GM21526 (cell line): ENCODE results near the gene ACAD11.
"Not testable (repeated sequence)": the region's sequence is repeated elsewhere in the genome, so short reads cannot be mapped to it uniquely, and the experiment has no call there.

ENCODE experiments used
- ATAC-seq: cut with Tn5 transposase; IDR thresholded peaks from one replicate; pipeline ENCODE4 v1.9.1; 2021; ENCODE audit warnings: moderate library complexity; ENCODE audit not compliant: unreplicated experiment, low FRiP score

The ACAD11 gene

DNA sequence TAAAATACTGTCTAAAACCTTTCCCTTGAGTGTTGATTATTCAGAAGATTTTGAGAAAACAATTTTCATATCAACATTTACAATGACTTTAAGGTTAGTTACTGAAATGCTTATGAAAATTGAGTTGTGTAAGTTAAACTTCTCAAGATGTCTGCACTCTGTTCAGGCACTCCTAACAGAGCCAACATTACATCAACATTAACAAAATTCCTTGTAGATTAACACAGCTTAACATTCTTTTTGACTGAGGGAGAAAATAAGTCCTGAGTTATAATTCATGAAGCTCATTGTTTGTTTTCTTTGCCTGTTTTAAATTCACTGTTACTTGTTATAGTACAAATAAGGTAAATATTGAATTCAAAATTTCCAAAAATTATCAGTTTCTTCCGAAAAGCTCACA, 53.5 kb downstream of the ACAD11 start:
- no peak for ATAC-seq

GRCh38 chr3:132605374-132605792, 54.2 kb downstream of the ACAD11 start:
- ATAC-seq = no peak

GRCh38 chr3:132600614-132601013, 59.0 kb downstream of the ACAD11 start:
- ATAC-seq = not testable (repeated sequence)

DNA sequence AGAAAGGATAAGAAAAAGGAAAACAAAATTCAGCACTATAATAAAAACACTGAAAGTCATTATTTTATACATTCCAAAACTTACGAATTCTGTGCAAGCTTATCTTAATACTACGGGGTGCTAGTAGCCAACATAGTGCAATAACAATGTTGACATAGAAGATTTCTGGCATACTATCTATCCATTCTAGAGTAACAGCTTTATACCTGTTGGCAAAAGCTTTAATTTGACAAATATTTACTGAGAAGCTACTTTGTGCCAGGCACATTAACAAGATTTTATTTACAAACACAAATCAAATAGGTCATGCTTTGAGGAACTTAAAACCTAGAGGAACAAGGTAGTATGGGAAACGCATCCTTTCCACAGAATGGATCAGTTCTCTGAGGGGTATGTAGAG, 61.4 kb downstream of the ACAD11 start:
- ATAC-seq = no peak

GRCh38 chr3:132597660-132598059, 61.9 kb downstream of the ACAD11 start:
- ATAC-seq = no peak

DNA sequence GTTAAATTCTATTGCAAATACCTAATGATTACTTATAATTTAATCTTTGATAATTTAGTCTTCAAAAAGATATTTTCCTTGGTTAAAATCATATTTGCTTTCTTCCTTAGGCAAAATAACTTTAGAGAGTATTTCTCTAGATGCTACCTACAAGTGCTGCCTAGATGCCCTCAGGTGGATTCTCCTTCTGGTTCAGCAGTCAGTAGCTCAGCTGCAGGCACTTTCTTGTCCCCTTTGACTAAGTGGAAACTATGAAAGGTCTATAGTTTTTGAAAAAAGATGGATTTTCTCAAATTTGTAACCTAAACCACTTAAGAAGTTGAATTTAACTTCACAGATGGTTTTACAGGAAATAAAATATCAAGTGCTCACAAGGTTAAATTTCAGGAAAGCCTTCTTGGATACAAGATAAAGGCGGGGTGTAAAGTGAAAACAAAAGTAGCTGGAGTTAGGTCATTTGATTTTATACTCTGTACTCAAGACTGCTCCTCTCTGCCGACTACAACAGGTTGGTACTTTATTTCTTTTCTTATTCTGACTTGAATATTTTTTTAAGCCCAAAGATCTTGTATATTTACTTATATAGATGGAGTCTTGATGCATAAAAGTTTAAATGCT, 62.7 kb downstream of the ACAD11 start, which contains the start of gene ACKR4:
TSS of gene ACKR4 (plus strand) at position 455 of the 618 bp plus-strand sequence. CDS start 3,128 bp downstream, outside the sequence.
- no peak for ATAC-seq

DNA sequence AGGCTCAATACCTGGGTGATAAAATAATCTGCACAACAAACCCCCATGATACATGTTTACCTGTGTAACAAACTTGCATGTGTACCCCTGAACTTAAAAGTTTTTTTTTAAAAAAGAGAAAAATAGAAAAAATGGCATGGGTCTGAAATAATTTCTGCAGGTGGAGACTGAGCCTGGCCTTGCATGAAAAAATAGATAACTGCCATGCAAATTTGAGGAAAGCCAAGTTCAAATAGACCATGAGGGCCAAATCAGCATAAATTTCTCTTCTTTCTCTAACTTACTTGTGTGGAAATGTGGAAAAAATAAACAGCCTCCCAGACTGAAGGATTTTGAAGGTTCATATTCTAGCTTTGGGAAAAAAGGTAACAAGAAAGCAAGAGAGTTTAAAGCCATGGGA, 63.3 kb downstream of the ACAD11 start:
- ATAC-seq = no peak

DNA sequence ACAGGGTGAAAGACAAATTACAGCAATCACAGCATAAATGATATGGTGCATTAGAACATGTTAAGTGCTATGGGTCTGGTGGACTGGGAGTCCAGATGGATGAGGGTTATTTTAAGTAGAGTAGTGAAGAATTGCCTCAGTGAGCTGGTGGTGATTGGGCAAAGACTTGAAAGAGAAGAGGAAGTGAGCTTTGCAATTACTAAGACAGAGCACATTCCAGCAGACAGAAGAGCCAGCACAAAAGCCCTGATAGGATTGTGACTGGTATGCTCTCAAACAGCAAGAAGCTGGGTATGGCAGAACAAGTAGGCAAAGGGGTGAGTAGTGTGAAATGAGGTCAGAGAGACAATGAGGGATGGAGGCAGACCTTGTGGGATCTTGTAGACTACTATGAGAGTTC, 64.6 kb downstream of the ACAD11 start:
- no peak for ATAC-seq

DNA sequence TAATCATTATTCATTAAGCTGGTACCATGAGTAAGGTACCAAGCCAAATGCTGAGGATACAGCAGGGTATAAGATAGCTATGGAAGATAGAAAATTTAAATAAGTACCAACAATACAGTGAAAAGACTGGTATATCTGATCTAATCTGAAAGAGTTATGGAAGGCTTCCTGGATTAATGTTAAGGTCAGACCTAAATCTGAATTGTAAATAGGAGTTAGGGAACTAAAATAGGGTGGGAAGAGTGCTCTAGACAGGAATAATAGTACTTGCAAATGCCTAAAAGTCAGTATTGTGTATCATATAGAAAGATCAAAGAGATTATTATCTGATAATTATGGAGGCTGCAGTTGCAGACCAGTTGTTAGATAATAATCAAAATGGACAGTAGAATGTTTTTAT, 65.1 kb downstream of the ACAD11 start:
- no peak for ATAC-seq

- no peak for ATAC-seq
Measured at GRCh38 chr3:132593947-132594323, 65.7 kb downstream of the ACAD11 start.

DNA sequence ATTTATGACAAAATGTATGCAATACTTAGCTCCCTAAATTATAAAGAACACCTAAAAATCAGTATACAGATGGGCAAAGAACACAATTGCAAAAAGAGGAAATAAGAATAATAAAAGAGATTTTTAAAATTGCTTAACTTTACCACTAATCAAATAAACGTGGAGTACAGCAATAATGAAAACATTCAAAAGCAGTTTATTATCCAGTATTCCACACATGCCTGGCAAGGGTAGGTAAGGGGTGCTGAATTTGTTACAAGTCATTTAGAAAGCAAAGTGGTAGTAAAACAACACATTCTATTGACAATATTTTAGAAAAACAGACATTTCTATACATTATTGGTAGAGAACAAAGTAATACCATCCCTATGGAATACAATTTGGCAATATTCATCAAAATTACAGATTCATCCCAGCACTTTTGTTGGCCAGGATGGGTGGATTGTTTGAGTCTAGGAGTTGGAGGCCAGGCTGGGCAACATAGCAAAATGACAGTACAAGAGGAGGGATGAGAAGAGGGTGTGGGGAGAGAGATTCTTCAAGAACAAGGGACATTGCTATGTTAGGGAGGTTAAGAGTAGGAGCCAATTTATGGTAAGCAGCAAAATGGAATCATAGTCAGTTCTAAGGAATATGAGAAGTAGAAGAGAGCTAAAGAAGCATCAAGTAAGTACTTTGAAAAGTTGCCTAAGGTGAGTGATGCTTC, 66.2 kb downstream of the ACAD11 start:
- no peak for ATAC-seq

DNA sequence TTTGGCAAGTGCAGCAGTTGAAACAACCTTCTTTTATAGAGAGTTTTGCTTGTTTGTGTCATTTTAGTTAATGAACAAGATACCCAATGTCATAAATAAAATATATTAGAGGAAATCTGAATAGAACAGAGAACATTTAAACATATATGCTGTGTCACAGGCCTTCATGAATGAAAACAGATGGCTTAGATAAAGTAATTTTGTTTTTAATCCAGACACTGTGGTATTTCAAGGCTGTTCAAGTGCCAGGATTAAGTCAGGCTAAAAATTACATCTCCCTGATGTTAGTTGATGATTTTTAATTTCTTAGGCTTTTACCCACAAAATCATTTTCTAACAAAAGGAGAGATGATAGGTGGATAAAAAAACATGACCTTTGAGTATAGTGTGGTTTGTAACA, 67.4 kb downstream of the ACAD11 start:
- ATAC-seq = no peak

GRCh38 chr3:132587401-132587800, 72.2 kb downstream of the ACAD11 start:
- no peak for ATAC-seq

DNA sequence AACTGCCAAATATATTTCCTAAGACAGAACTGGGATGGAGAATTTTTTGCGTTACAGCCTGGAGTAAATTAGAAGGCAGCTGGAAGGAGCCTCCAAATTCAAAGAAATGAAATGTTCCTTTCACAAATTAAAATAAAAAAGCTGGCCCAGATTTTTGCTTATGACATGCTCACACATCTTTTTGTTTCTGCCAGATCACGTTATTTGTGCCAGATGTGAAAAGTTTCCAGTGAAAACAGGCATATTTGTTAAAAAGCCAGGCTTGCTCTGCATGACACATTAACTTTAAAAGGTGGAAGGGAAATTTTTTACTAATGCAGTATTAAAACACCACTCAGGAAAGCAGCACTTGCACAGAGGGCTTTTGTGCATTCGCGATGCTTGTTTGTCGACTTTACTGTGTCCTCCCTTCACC, 85.8 kb downstream of the ACAD11 start:
- ATAC-seq = no peak

DNA sequence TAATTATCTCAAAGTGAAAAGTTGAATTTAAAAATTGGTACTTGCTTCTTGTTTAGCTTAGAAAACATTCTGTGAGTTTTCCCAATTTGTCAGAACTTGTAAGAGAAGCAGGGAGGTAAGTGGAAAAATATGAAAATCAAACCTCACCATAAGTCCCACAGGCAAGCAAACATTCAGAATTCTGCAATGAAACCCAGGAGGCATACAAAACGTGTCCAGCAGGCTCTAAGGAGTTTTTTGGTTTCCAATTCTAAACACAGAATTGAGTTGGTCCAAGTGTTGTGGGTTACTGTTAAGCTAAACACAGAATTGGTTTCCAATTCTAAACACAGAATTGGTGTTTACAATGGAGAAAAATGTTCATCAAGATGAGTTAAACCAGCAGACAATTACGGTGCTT, 89.6 kb downstream of the ACAD11 start:
- ATAC-seq = no peak

DNA sequence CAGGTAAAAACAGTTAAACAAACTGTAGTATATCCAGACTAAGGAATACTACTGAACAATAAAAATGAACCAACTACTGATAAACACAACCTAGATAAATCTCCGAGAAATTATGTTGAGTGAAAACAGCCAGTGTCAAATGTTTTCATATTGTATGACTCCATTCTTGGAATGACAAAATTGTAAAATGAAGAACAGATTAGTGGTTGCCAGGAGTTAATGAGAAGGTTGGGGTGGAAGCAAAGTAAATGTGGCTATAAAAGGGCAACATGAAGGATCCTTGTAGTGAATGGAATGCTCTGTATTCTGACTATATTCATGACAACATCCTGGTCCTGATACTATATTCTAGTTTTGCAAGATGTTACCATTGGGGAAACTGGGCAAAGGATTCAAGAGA, 90.0 kb downstream of the ACAD11 start:
- ATAC-seq = no peak

DNA sequence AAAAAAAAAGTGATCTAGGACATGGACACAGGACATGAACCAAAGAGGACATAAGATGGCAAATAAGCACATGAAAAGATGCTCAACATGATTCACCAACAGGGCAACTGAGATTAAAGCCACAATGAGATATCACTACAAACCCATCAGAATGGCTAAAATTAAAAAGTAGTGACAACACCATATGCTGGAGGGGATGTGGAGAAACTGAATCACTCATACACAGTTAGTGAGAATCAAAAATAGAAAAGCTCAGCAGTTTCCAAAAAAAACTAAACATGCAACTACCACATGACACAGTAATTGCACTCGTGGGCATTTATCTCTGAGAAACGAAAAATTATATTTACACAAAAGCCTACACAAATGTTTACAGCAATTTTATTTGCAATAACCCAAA, 90.5 kb downstream of the ACAD11 start:
- ATAC-seq = no peak

DNA sequence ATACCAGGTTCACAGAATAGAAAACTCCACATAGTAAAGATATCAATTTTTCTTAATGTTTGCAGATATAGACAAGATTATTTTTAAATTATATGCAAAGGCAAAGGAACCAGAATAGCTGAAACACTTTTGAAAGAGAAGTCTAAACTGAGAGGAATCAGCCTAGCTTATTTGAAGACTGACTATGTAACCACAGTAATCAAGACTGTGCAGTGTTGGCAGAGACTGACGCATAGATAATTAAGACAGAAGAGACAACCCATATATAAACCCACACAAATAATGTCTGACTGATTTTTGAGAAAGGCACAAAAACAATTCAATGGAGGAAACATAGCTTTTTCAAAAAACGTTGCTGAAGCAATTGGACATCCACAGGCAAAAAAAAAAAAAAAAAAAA, 91.2 kb downstream of the ACAD11 start:
- no peak for ATAC-seq

- no peak for ATAC-seq
Measured at GRCh38 chr3:132564070-132564465, 95.5 kb downstream of the ACAD11 start.

DNA sequence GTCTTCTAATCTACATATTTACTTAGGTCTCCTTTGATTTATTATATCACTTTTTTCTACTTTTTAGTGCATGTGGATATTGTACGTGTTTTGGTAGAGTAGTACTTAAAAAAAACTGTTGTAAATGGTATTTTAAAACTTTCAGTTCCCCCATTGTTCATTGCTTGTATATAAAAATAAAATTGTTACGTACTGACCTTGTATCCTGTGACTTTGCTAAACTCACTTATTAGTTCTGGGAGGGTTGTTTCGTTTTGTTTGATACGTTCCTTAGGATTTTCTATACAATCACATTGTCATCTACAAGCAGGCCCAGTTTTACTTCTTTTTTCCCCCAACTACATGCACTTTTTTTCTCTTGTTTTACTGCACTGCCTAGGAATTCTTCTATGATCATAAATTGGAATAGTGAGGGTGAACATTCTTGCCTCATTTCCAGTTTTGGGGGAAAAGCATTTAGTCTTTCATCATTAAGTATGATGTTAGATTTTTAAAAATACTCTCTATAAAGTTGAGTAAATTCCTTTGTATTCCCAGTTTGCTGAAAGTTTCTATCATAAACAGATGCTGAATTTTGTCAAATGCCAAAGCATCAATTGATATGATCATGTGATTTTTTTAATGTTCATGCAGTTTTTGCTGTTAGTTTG, 96.1 kb downstream of the ACAD11 start:
- ATAC-seq = no peak

DNA sequence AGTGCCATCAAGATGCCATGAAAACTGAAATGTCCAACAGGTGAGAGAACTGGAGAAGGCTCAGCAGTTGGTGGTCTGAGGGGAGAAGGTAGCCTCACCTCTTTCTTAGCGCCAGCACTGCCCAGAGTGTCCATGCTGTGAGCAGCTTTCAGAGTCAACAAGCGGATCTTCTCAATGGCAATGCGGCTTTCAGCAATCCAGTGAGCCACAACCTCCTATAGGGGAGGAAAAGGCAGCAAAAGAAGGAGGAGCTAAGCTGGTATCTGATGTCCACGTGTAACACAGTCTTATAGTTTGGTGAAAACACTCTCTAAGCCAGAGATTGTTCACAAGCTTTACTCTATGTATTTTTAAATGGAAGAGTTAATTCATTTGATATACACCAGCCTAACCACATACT, 98.6 kb downstream of the ACAD11 start:
- ATAC-seq = no peak
